Right kidney (tissue), 1 donor: ENCODE data around the gene SLC24A3.

Experiments used
- DNase-seq: peaks from one replicate; pipeline ENCODE4 v3.0.0-alpha.2; 2016

The SLC24A3 gene

DNA sequence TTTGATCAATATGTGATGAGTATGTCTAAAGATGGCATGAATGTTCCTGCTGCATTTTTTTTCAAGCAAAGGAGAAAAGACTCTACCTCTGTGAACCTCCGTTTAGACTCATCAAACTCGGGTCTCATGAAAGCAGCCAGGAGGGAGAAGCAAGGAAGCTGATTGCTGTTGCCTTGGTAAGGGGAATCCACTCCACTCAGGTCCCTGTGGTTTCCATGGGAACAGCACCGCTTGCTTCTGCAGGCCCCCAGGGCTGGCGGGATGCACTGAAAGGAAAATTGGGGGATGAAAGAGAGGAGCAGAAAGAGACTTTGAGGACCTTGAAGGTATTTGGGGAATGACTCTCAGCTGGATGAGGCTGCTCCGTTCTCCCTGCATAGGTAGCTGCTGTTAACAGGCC, 296.0 kb downstream of the SLC24A3 start:
- no peak for DNase-seq

- DNase-seq, result no peak
Observed at GRCh38 chr20:19510611-19511010, 298.2 kb downstream of the SLC24A3 start.

DNA sequence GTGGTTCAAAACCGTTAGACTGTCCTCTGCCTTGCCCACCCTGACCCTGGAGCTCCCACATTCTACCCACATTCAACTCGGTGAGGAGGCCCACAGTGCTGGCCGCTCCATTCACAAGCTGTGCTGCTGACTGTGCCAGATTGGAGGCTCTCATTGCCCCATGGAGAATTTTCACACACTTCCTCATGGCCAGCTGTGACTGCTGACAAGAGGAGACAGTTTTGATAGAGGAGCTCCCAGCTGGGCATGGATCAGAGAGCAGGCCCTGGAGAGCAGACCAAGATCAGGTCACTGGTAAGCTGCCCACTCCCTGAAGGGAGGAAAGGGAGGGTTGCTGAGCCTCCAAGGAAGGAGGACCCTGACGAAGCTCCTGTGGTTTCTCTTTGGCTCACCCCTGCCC, 299.5 kb downstream of the SLC24A3 start:
- DNase-seq, result no peak

- no peak for DNase-seq
Observed at GRCh38 chr20:19512886-19513677, 300.6 kb downstream of the SLC24A3 start.

- DNase-seq, result no peak
Observed at GRCh38 chr20:19515074-19515473, 302.6 kb downstream of the SLC24A3 start.

- no peak for DNase-seq
Observed at GRCh38 chr20:19519466-19519865, 307.0 kb downstream of the SLC24A3 start.

GRCh38 chr20:19520261-19520660, 307.8 kb downstream of the SLC24A3 start:
- DNase-seq, result no peak

DNA sequence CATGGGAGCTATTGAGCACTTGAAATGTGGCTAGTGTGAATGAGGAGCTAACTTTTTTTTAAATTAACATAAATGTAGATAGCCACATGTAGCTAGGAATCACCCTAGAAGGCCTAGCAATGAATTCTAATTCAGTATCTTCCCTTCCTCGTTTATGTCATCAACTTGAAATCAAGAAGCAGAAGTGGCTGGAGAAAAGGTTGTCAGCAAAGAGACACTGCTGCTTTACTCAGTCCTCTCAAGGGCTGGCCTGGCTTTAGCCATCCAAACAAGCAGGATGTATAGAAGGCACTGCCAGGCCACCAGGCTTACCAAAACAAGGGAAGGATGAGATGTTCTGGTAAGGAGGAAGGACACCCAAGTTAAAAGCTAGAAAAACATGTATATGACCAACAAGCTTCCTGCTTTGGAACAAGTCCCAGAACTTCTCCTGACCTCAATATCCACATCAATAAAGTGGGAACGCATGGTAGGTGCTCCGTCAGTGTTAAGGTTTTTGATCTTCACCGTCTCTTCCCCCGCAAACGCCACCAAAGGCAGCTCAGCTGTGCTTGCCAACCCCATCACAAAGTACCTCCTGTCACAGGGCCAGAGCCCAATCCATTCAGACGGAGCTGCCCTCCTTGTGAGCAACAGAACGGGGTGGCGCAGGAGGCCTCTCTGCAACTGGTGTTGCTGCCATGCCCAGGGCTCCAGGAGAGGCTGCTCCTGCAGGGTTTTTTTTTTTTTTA, 309.8 kb downstream of the SLC24A3 start:
- DNase-seq, result no peak

- DNase-seq, result no peak
Observed at GRCh38 chr20:19522836-19523590, 310.6 kb downstream of the SLC24A3 start.

DNA sequence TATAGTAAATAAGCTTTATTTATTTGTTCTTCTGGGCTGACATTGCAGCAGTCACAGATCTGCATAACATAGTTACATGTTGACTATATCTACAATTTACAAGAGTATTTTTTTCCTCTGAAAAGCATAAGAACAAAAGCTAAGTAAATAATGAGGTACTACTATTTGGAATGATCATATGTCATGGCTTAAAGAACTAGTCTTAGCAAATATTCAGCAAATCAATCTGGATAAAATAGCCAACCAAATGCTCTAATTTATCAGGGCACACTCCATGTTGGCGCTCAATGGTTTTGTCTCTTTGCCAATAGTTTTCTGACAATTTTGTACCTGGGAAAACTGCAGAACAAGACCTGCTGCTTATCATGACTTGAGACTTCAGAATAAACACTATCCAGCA, 312.2 kb downstream of the SLC24A3 start:
- no peak for DNase-seq

DNA sequence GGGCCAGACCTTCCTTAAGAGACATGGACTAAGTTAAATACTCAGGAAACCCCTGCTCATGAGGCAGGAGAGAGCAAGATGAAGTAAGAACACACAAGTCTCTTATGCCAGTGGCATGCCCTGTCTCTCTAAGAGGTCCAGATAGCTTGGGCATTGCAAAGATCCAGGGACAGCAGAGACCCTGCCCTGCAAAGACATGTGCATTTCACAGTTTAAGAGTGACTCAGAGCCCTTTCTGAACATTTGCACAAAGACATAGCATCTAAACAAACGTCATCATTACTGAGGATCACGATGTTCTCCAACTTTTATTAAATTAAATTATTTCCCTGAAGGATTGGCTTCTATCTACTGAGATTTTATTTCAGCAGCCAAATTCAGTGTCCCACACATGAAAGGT, 315.1 kb downstream of the SLC24A3 start:
- DNase-seq, result no peak

GRCh38 chr20:19528286-19529030, 316.0 kb downstream of the SLC24A3 start:
- no peak for DNase-seq

DNA sequence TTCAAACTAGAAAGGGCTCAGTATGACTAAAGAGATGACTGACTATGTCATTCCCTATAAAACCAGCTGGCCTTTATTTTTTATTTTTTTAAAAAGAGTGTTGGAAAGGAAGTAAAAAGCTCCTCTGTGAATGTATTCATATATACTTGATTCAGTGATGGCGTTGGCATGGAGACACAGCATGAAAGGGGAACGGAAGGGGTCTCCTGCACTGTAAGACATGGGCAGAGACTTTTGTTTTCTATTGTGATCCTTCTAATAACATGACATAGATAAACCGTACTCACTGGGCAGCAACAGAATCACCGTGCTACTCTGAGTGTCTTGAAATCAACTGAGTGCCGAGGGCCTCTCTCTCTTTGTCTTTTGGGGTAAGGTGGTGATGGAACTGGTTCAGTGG, 317.6 kb downstream of the SLC24A3 start:
- no peak for DNase-seq

DNA sequence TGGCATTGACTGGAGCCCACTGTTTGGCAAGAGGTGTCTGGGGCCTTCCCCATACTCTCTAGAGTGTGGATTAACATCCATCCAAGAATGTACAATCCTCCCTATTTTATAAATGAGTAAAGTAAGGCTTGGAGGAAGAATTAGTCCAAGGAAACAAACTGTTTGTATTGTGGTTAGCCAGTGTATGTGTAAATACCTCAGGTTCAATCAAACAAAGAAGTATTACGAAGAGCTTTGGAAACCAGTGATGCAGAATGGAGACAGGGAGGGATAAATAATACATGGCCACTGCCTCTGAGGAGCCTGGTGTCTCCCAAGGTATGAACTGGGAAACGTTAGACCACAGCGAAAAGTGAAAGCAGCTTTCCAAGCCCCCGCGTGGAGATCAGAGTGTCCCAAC, 319.0 kb downstream of the SLC24A3 start:
- DNase-seq, result no peak

DNA sequence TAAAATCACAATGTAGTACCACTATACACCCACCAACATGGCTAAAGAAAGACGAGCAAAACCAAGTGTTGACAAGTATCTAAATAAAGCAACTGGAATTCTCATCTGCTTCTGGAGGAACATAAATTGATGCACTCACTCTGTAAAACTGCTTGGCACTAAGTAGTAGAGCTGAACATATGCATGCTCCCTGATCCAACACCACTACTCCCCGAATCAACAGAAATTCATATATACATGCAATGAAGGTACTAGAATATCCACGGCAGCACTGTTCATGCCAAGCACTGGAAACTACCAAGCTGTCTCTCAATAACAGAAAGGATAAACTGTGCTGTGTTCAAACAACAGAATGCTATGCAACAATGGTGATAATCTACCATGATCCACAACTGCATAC, 326.1 kb downstream of the SLC24A3 start:
- DNase-seq, result no peak

- DNase-seq, result no peak
Observed at GRCh38 chr20:19539191-19539590, 326.7 kb downstream of the SLC24A3 start.

- no peak for DNase-seq
Observed at GRCh38 chr20:19540392-19540791, 327.9 kb downstream of the SLC24A3 start.

DNA sequence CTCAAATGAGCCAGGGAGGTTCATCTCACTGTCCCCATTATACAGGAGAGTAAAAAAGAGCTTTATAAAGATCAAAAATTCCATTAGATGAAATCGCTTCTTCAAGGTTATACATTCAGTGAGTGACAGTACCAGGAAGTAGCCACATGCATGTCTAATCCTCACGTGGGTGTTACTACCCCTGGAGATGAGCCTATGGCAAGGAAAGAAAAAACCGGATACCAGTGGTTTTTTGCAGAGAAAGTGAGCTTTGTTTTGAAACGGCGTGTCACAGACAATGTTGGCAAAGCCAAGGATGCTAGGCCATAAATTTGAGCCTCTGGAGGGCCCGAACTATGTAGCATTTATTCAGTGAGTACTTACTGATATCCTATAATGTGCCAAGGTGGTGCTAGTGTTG, 330.7 kb downstream of the SLC24A3 start:
- DNase-seq, result no peak

GRCh38 chr20:19544684-19545083, 332.2 kb downstream of the SLC24A3 start:
- DNase-seq, result no peak

DNA sequence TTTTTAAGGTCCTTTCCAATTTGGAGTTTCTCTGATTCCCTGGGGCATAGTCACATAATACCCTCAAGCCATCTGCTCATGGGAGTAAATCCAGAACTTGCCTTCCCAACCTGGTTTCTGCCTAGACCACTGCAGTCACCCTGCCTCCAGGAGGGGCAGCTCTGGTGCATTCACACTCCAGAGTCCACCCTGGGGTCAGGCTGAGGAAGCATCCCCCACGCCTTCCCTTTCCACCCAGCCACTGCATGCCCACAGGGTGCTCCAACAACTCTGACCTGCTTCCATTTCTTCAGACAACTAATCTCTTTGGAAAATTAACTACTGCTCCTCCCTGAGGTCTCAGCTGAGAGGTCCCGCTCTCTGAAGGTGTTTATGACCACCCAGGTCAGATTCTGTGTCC, 334.2 kb downstream of the SLC24A3 start:
- no peak for DNase-seq

GRCh38 chr20:19547547-19547946, 335.1 kb downstream of the SLC24A3 start:
- DNase-seq, result no peak

- no peak for DNase-seq
Observed at GRCh38 chr20:19549896-19550295, 337.5 kb downstream of the SLC24A3 start.
